Hair follicle dermal papilla cell (primary cell): Measurements from ENCODE around the gene GPC4. TPM values are rescaled to one million over a fixed set of nuclear protein-coding genes. Genes with fewer than 3 reads are reported as not detected.

Source experiments
- total RNA-seq: library from RNA; depleted of rRNA; stranded (reverse); fragments of >200 nt; gene quantifications from 2 replicates; pipeline ENCODE4 v1.2.3, GENCODE V29; 2012

The GPC4 gene
- total RNA-seq, result 0.73 and 1.6 TPM in 2 replicates

DNA sequence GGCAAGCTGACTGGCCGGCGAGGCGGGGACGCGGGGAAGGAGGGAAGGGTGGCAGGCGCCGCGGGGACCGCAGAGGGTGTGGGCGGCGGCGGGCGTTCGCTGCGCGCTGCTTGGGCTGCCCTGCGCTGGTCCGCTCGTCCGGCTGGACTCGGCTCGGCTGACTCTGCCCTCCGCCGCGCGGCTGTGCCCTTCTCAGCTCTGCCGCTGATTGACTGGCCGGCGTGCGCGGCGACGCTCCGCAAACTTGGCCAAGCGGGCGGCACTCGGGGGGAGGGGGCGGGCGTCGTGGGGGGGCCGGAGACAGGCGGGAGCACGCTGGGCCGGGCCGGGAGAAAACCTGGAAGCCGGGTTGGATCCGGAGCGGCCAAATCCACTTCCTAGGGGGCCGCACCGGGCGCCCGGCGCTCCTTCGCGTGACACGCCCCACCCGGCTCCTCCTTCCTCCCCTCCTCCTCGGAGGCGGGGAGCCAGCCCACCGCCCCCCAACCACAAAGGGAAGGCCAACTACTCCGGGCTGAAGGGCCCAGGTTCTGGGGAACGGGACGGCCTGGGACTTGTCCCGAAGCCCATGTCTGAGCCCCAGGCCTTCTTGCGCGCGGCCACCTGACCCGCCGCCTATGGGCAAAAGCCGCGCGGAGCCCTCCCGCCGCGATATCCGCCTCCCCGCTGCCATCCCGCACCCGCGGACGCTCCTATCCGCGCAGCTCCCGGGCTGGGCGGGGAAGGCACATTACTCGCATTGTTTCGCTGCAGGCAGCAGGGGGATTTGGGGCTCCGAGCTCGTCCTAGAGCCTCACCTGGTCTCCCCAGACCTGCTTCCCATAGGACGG, at the start of gene GPC4:
Gene GPC4, minus strand, starts transcription at position 214 of the 830 bp plus-strand sequence. CDS start 524 bp downstream, outside the sequence.

Other genes with a start within 250 kb of the GPC4 start
- gene TFDP3, start 197.1 kb downstream of the GPC4 start, total RNA-seq, result not detected in 2 replicates